ENCODE results near the gene PITRM1. TPM values are rescaled to one million over a fixed set of nuclear protein-coding genes. Genes with fewer than 3 reads are reported as not detected.

Gene PITRM1
- total RNA-seq, 1 donor from 2014 or later, result 47.6 TPM

- Mint-ChIP-seq H3K27me3 (peaks cover 2% of the 10 kb centered on the region), H3K4me3 (ENCODE audit: low read depth) (no peak overlapping the region), H3K9me3 (ENCODE audit: low read depth) (peaks cover 3% of the 10 kb centered on the region), H3K36me3 (ENCODE audit: insufficient read depth) (no peaks in the 10 kb centered on the region), H3K4me1 (ENCODE audit: low read depth) (peaks cover 8% of the 10 kb centered on the region), H3K27ac (no peak overlapping the region)
- DNase-seq (ENCODE audit: low spot score, unreplicated experiment), result no peak
- TF ChIP-seq, protein P1, sequence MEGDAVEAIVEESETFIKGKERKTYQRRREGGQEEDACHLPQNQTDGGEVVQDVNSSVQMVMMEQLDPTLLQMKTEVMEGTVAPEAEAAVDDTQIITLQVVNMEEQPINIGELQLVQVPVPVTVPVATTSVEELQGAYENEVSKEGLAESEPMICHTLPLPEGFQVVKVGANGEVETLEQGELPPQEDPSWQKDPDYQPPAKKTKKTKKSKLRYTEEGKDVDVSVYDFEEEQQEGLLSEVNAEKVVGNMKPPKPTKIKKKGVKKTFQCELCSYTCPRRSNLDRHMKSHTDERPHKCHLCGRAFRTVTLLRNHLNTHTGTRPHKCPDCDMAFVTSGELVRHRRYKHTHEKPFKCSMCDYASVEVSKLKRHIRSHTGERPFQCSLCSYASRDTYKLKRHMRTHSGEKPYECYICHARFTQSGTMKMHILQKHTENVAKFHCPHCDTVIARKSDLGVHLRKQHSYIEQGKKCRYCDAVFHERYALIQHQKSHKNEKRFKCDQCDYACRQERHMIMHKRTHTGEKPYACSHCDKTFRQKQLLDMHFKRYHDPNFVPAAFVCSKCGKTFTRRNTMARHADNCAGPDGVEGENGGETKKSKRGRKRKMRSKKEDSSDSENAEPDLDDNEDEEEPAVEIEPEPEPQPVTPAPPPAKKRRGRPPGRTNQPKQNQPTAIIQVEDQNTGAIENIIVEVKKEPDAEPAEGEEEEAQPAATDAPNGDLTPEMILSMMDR (IDR thresholded peaks at IDR 0.05; ENCODE audit: unreplicated experiment), result no peak
Observed at GRCh38 chr10:3217853-3218252, 45.3 kb upstream of the PITRM1 start.

DNA sequence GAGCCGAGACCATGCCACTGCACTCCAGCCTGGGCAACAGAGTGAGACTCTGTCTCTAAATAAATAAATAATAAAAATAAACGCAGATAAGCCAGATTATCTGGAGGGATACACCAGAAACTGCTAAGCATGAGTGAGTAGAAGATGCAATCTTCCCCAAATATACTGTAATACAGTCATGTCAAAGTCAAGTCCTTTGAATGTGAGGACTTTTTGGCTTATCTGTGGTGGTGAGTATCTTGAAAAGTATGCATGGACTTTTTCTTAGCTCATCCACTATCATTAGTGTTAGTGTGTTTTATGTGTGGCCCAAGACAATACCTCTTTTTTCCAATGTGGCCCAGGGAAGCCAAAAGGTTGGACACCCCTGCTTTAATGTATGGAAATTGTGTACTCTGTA is 44.7 kb upstream of the PITRM1 start:
- TF ChIP-seq, protein P1 (IDR thresholded peaks at IDR 0.05; ENCODE audit: unreplicated experiment), result no peak
- peaks cover 8% of the 10 kb centered on the region for H3K4me1 Mint-ChIP-seq (ENCODE audit: low read depth)
- no peak overlapping the region for H3K27ac Mint-ChIP-seq
- H3K4me3 Mint-ChIP-seq (ENCODE audit: low read depth), result no peak overlapping the region
- no peaks in the 10 kb centered on the region for H3K36me3 Mint-ChIP-seq (ENCODE audit: insufficient read depth)
- peaks cover 2% of the 10 kb centered on the region for H3K27me3 Mint-ChIP-seq
- H3K9me3 Mint-ChIP-seq (ENCODE audit: low read depth), result peaks cover 3% of the 10 kb centered on the region
- DNase-seq (ENCODE audit: low spot score, unreplicated experiment), result no peak

- Mint-ChIP-seq H3K4me3 (ENCODE audit: low read depth) (no peak overlapping the region), H3K9me3 (ENCODE audit: low read depth) (peaks cover 3% of the 10 kb centered on the region), H3K27ac (no peak overlapping the region), H3K4me1 (ENCODE audit: low read depth) (peaks cover 11% of the 10 kb centered on the region), H3K27me3 (peaks cover 2% of the 10 kb centered on the region), H3K36me3 (ENCODE audit: insufficient read depth) (no peaks in the 10 kb centered on the region)
- DNase-seq (ENCODE audit: low spot score, unreplicated experiment), result no peak
- TF ChIP-seq, protein P1 (IDR thresholded peaks at IDR 0.05; ENCODE audit: unreplicated experiment), result no peak
Observed at GRCh38 chr10:3215153-3215775, 42.7 kb upstream of the PITRM1 start.

DNA sequence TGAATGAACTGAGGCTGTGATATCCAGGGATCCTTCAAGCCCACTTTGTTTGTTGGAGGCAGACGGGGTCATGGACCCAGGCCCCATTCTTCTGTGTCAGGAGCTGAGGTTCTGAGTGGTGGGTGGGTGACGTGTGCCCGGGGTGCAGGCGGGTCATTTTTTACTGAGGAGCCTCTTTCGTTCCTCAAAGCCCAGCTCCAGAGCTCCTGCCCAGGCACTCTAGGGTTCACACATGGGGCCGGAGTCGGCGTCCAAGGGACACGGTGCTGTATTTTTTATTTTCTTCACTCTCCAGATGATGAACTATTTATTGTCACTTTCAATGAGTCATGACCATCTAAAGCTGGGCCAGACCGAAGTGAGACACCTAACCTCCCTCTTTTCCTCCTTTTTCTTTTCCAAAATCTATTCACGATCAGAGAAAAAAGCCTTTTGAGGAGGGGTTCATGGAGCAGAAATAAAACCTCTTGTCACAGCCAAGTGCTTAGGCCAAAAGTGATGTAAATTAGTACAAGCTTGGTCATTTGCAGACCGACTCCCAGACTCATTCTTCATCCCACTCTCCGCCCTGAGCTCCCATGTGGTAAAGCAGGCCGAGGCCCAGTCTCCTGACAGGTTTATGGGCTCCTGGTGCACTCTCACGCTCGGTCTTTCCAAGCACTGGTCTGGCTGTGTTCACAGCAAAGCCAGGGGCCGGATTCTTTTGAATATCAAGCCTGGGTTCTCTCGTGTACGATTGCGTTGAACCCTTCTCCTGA is 41.4 kb upstream of the PITRM1 start:
- Mint-ChIP-seq H3K9me3 (ENCODE audit: low read depth) (no peaks in the 10 kb centered on the region), H3K27ac (no peak overlapping the region), H3K4me1 (ENCODE audit: low read depth) (peaks cover 11% of the 10 kb centered on the region), H3K27me3 (peaks cover 6% of the 10 kb centered on the region), H3K4me3 (ENCODE audit: low read depth) (no peak overlapping the region), H3K36me3 (ENCODE audit: insufficient read depth) (no peaks in the 10 kb centered on the region)
- TF ChIP-seq, protein P1 (IDR thresholded peaks at IDR 0.05; ENCODE audit: unreplicated experiment), result no peak
- DNase-seq (ENCODE audit: low spot score, unreplicated experiment), result no peak

DNA sequence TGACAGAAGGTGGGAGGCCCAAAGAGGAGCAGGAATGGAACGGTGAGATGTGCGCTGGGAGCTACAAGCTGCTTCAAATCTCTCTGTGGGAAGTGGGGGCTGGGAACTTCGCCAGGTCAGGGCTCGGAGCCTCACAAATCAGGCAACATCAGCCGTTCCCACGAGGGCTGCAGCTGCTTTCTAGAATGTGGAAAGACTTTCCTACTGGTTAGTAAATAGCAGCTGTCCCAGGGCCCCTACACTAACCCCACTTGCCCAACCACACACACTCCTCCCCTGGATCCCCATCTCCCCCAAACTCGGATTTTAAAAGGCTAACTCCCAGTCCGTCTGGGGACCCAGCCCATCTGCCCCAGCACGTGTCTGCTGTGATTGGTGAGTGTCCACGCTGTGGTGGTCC is 40.6 kb upstream of the PITRM1 start:
- DNase-seq (ENCODE audit: low spot score, unreplicated experiment), result no peak
- H3K4me1 Mint-ChIP-seq (ENCODE audit: low read depth), result peaks cover 11% of the 10 kb centered on the region
- no peak overlapping the region for H3K4me3 Mint-ChIP-seq (ENCODE audit: low read depth)
- H3K27ac Mint-ChIP-seq, result no peak overlapping the region
- TF ChIP-seq, protein P1 (IDR thresholded peaks at IDR 0.05; ENCODE audit: unreplicated experiment), result no peak
- no peaks in the 10 kb centered on the region for H3K36me3 Mint-ChIP-seq (ENCODE audit: insufficient read depth)
- no peaks in the 10 kb centered on the region for H3K9me3 Mint-ChIP-seq (ENCODE audit: low read depth)
- H3K27me3 Mint-ChIP-seq, result peaks cover 6% of the 10 kb centered on the region
